Prostate gland (tissue), 2 donors: ENCODE measurements around the gene KIAA1328. TPM values are rescaled to one million over a fixed set of nuclear protein-coding genes. Genes with fewer than 3 reads are reported as not detected.

Source experiments
- DNase-seq: peaks from one replicate; pipeline ENCODE4 v3.0.0-alpha.2; 2019; ENCODE audit warnings: low spot score
- H3K27ac ChIP-seq, 2 donors: fragments of 200-600 bp; sonication (generic); 2 replicates each; pipeline ENCODE4 v1.5.1; 2017 to 2019
- H3K27me3 ChIP-seq: fragments of 200-600 bp; sonication (generic); replicated peaks from 2 replicates; pipeline ENCODE4 v1.5.1; 2019; ENCODE audit not compliant: insufficient read depth
- H3K36me3 ChIP-seq, 2 donors: fragments of 200-600 bp; sonication (generic); 1 replicate in 1 of 2; 2 replicates in 1 of 2; pipeline versions ENCODE4 v1.5.1 to v1.8.1; 2017 to 2019
- H3K4me1 ChIP-seq: fragments of 200-600 bp; sonication (generic); replicated peaks from 2 replicates; pipeline ENCODE4 v1.5.1; 2019
- H3K4me3 ChIP-seq, 2 donors: fragments of 200-600 bp; sonication (generic); 2 replicates each; pipeline ENCODE4 v1.5.1; 2017 to 2019
- H3K9me3 ChIP-seq: fragments of 200-600 bp; sonication (generic); 2 replicates; pipeline ENCODE4 v1.5.1; 2017
- CTCF ChIP-seq, 4 experiments: fragments of 200-600 bp in 2 of 4; fragments of 450-650 bp in 2 of 4; sonication (generic) in 2 of 4; IDR thresholded peaks; 1 replicate in 3 of 4; 2 replicates in 1 of 4; pipeline ENCODE4 v1.5.1; 2016 to 2019; ENCODE audit warnings: antibody characterized with exemption in 4 of 4, mild to moderate bottlenecking in 2 of 4, moderate library complexity in 2 of 4
- POLR2A ChIP-seq: fragments of 450-650 bp; IDR thresholded peaks from one replicate; pipeline ENCODE4 v1.6.1; 2016; ENCODE audit warnings: antibody characterized with exemption, mild to moderate bottlenecking
- POLR2AphosphoS5 ChIP-seq: sonication (generic); formaldehyde crosslinking; IDR thresholded peaks from one replicate; pipeline ENCODE4 v1.6.1; 2017; ENCODE audit warnings: antibody characterized with exemption
- WGBS: methylation state at CpG from one replicate; pipeline ENCODE4 v1.1.5; 2018; 5-methylcytosine and 5-hydroxymethylcytosine counted together
- intact Hi-C: fragments of 100-400 bp; cut with DNase I; formaldehyde crosslinking; loops from one replicate; pipeline ENCODE4 v1.14.2; 2022
- total RNA-seq, 2 donors: library from RNA; depleted of rRNA; stranded (reverse); fragments of >200 nt; gene quantifications; one replicate each; pipeline ENCODE4 v1.1.0, GENCODE V29; 2016

Gene KIAA1328
- total RNA-seq, 2 donors from 2014 or later: 8.7 to 13.7 TPM

- intact Hi-C loops: no loop called here
- 13% methylated on average over 26 of the region's 83 CpGs for WGBS
- Histone ChIP-seq H3K4me3 (peak overlapping the region; percentile 33 to 48), H3K9me3 (no peaks in the 10 kb centered on the region), H3K4me1 (no peaks in the 10 kb centered on the region), H3K27me3 (peaks cover 2% of the 10 kb centered on the region), H3K36me3 (no peaks in the 10 kb centered on the region), H3K27ac (no peak overlapping the region)
- no peak for DNase-seq
- TF ChIP-seq CTCF (IDR thresholded peaks at IDR 0.05) (no peak), POLR2A (no peak), POLR2AphosphoS5 (no peak)
Measured at GRCh38 chr18:37253394-37254235, 424.7 kb downstream of the KIAA1328 start.

DNA sequence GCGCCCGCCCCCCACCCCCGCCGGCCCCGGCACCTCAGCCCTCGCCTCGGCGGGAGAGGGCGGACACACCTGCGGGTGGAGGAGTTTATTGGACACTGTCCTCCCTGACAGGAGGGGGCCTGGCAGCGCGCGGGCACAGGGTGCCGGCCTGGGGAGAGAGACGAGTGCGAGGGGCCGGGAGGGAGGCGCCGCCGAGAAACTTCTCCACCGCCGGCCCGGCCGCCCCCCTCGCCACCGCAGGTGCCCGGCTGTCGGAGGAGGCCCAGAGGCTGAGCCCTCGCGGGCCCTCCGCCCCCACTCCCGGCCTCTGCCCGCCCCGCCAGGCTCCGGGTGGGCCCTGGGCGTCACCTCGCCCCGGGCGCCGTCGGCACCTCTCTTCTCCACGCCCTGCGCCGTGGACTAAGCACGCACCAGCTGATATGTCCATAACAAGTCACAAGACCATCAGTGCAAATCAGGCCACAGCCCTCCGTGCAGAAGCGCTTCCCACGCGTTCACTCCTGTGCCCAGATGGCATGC is 425.4 kb downstream of the KIAA1328 start:
- no peaks in the 10 kb centered on the region for H3K9me3 ChIP-seq
- WGBS: 6% methylated on average over 34 of the region's 49 CpGs
- intact Hi-C loops: no loop called here
- H3K4me3 ChIP-seq: peak overlapping the region; percentile 33 to 48
- H3K27me3 ChIP-seq: peaks cover 2% of the 10 kb centered on the region
- no peak overlapping the region for H3K27ac ChIP-seq
- no peaks in the 10 kb centered on the region for H3K36me3 ChIP-seq
- no peak for DNase-seq
- TF ChIP-seq POLR2A (no peak), POLR2AphosphoS5 (no peak), CTCF (IDR thresholded peaks at IDR 0.05) (no peak)
- no peaks in the 10 kb centered on the region for H3K4me1 ChIP-seq

DNA sequence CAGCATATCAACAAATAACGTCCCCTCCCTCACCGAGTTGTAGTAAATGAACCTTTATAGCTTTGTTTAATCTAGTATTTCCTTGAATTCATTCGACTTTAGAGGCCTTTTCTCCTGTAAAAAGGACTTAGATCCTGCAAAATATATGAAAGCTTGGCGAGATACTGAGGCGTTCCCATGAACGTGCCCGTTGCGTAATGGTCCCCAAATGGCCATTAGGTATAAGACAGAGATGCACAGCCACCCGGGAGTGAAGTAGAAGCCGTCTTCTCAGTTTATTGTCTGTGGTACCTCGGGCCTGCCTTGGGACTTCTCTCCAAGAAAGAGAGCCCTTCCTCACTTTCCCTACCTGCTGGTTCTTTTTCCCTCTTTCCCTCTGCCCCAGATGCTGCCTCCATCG is 426.0 kb downstream of the KIAA1328 start:
- H3K36me3 ChIP-seq: no peaks in the 10 kb centered on the region
- intact Hi-C loops: no loop called here
- H3K27me3 ChIP-seq: peaks cover 2% of the 10 kb centered on the region
- TF ChIP-seq POLR2AphosphoS5: no peak
- no peak for TF ChIP-seq POLR2A
- TF ChIP-seq CTCF (IDR thresholded peaks at IDR 0.05): no peak
- no peak overlapping the region for H3K27ac ChIP-seq
- H3K9me3 ChIP-seq: no peaks in the 10 kb centered on the region
- no peak overlapping the region for H3K4me3 ChIP-seq
- no peak for DNase-seq
- no peaks in the 10 kb centered on the region for H3K4me1 ChIP-seq
- 70% methylated on average over 12 of the region's 12 CpGs for WGBS

GRCh38 chr18:37258131-37258530 is 429.2 kb downstream of the KIAA1328 start:
- Histone ChIP-seq H3K9me3 (no peaks in the 10 kb centered on the region), H3K27ac (no peak overlapping the region), H3K4me1 (no peaks in the 10 kb centered on the region), H3K36me3 (no peaks in the 10 kb centered on the region), H3K27me3 (peaks cover 2% of the 10 kb centered on the region), H3K4me3 (no peak overlapping the region)
- no peak for DNase-seq
- TF ChIP-seq POLR2AphosphoS5 (no peak), POLR2A (no peak), CTCF (IDR thresholded peaks at IDR 0.05) (no peak)
- 39% methylated on average over 9 of the region's 9 CpGs for WGBS
- intact Hi-C loops: no loop called here

GRCh38 chr18:37258819-37259218 is 429.9 kb downstream of the KIAA1328 start:
- no peaks in the 10 kb centered on the region for H3K9me3 ChIP-seq
- intact Hi-C loops: no loop called here
- H3K27ac ChIP-seq: no peak overlapping the region
- 28% methylated on average over 11 of the region's 11 CpGs for WGBS
- no peaks in the 10 kb centered on the region for H3K4me1 ChIP-seq
- DNase-seq: no peak
- TF ChIP-seq POLR2AphosphoS5: no peak
- no peak for TF ChIP-seq CTCF (IDR thresholded peaks at IDR 0.05)
- TF ChIP-seq POLR2A: no peak
- H3K27me3 ChIP-seq: peaks cover 2% of the 10 kb centered on the region
- no peak overlapping the region for H3K4me3 ChIP-seq
- no peaks in the 10 kb centered on the region for H3K36me3 ChIP-seq
